ENCODE measurements around the gene HOXD9. TPM values are rescaled to one million over a fixed set of nuclear protein-coding genes. Genes with fewer than 3 reads are reported as not detected.
A peak's percentile ranks its signal among the peaks of the same experiment; 100 is the strongest.

HOXD9 gene
- total RNA-seq, 2 experiments from 2014 or later = not detected

- H3K36me3 Mint-ChIP-seq (ENCODE audit: low read depth) = no peaks in the 10 kb centered on the region
- CTCF ChIA-PET = interaction anchor here (1.0 to 1.8 kb wide), 4 partner anchors 11 to 303 kb away, joined by 4 to 6 read pairs (median 6); no protein-coding TSS in a partner anchor
- DNase-seq = no peak
- H3K27ac Mint-ChIP-seq = no peak within 1 kb of the TSS
- peaks cover 85% of the 10 kb centered on the region for H3K27me3 Mint-ChIP-seq (ENCODE audit: low read depth)
- H3K4me3 Mint-ChIP-seq = no peak within 1 kb of the TSS
- intact Hi-C loops (cut with micrococcal nuclease) = no loop called here
- peaks cover 18% of the 10 kb centered on the region for H3K4me1 Mint-ChIP-seq (ENCODE audit: low read depth)
- H3K9me3 Mint-ChIP-seq = no peaks in the 10 kb centered on the region
These were observed 29.1 kb downstream of the HOXD9 start, which contains the start of gene HOXD4 for GRCh38 chr2:176151442-176152287. HOXD4 (plus strand) TSS chr2:176151550; CDS start chr2:176151634, 84 bp downstream.

GRCh38 chr2:176152350-176153181 lies 30.0 kb downstream of the HOXD9 start:
- Mint-ChIP-seq H3K27me3 (ENCODE audit: low read depth) (peaks cover 80% of the 10 kb centered on the region), H3K27ac (no peak overlapping the region), H3K4me1 (ENCODE audit: low read depth) (peaks cover 19% of the 10 kb centered on the region), H3K36me3 (ENCODE audit: low read depth) (no peaks in the 10 kb centered on the region), H3K9me3 (no peaks in the 10 kb centered on the region), H3K4me3 (no peak overlapping the region)
- no peak for DNase-seq
- intact Hi-C loops (cut with micrococcal nuclease) = no loop called here
- CTCF ChIA-PET = interaction anchor here (0.8 to 1.0 kb wide), 2 partner anchors 20 to 32 kb away, joined by 3 to 4 read pairs; no protein-coding TSS in a partner anchor

GRCh38 chr2:176154576-176155252 lies 32.2 kb downstream of the HOXD9 start:
- Mint-ChIP-seq H3K4me3 (no peak overlapping the region), H3K27ac (no peak overlapping the region), H3K4me1 (ENCODE audit: low read depth) (peaks cover 26% of the 10 kb centered on the region), H3K36me3 (ENCODE audit: low read depth) (no peaks in the 10 kb centered on the region), H3K9me3 (no peaks in the 10 kb centered on the region), H3K27me3 (ENCODE audit: low read depth) (peaks cover 74% of the 10 kb centered on the region)
- no peak for DNase-seq
- CTCF ChIA-PET = interaction anchor here (0.6 to 1.4 kb wide), 4 partner anchors 10 to 576 kb away, joined by 3 to 4 read pairs (median 4); no protein-coding TSS in a partner anchor
- intact Hi-C loops (cut with micrococcal nuclease) = no loop called here

GRCh38 chr2:176155356-176156044 lies 33.0 kb downstream of the HOXD9 start:
- H3K36me3 Mint-ChIP-seq (ENCODE audit: low read depth) = no peaks in the 10 kb centered on the region
- H3K4me1 Mint-ChIP-seq (ENCODE audit: low read depth) = peaks cover 30% of the 10 kb centered on the region
- H3K4me3 Mint-ChIP-seq = no peak overlapping the region

GRCh38 chr2:176156301-176156806 lies 33.8 kb downstream of the HOXD9 start:
- Mint-ChIP-seq H3K4me3 (no peak overlapping the region), H3K27ac (no peak overlapping the region), H3K9me3 (no peaks in the 10 kb centered on the region), H3K4me1 (ENCODE audit: low read depth) (peaks cover 31% of the 10 kb centered on the region), H3K27me3 (ENCODE audit: low read depth) (peaks cover 72% of the 10 kb centered on the region), H3K36me3 (ENCODE audit: low read depth) (no peaks in the 10 kb centered on the region)
- intact Hi-C loops (cut with micrococcal nuclease) = no loop called here
- DNase-seq = no peak
- CTCF ChIA-PET = interaction anchor here (0.6 kb wide), 1 partner anchor 302 kb away, joined by 3 read pairs; no protein-coding TSS in a partner anchor

More at GRCh38 chr2:176155356-176156044, 33.0 kb downstream of the HOXD9 start:
- no peak overlapping the region for H3K27ac Mint-ChIP-seq
- no peak for DNase-seq
- intact Hi-C loops (cut with micrococcal nuclease) = no loop called here
- H3K9me3 Mint-ChIP-seq = no peaks in the 10 kb centered on the region
- peaks cover 73% of the 10 kb centered on the region for H3K27me3 Mint-ChIP-seq (ENCODE audit: low read depth)
- CTCF ChIA-PET = interaction anchor here (0.6 to 1.4 kb wide), 3 partner anchors 10 to 301 kb away, joined by 3 to 4 read pairs (median 4); no protein-coding TSS in a partner anchor

- no peak within 1 kb of the TSS for H3K27ac Mint-ChIP-seq
These were observed 34.4 kb downstream of the HOXD9 start, which contains the start of gene HOXD3 for GRCh38 chr2:176156807-176157498. HOXD3 (plus strand) TSS chr2:176157307; CDS start chr2:176169115, 11,808 bp downstream.

GRCh38 chr2:176157499-176158185 lies 35.1 kb downstream of the HOXD9 start:
- Mint-ChIP-seq H3K9me3 (no peaks in the 10 kb centered on the region), H3K27ac (no peak overlapping the region), H3K4me3 (peak overlapping the region; percentile 32), H3K36me3 (ENCODE audit: low read depth) (no peaks in the 10 kb centered on the region), H3K4me1 (ENCODE audit: low read depth) (peaks cover 26% of the 10 kb centered on the region), H3K27me3 (ENCODE audit: low read depth) (peaks cover 74% of the 10 kb centered on the region)
- intact Hi-C loops (cut with micrococcal nuclease) = loop anchor here (2.0 kb wide), 1 partner anchor 25 kb away; no protein-coding TSS in a partner anchor
- CTCF ChIA-PET = no interaction called here
- no peak for DNase-seq

More at GRCh38 chr2:176156807-176157498, 34.4 kb downstream of the HOXD9 start, which contains the start of gene HOXD3:
- no peak for DNase-seq
- Mint-ChIP-seq H3K9me3 (no peaks in the 10 kb centered on the region), H3K27me3 (ENCODE audit: low read depth) (peaks cover 73% of the 10 kb centered on the region), H3K4me3 (peak within 1 kb of the TSS; percentile 32), H3K4me1 (ENCODE audit: low read depth) (peaks cover 29% of the 10 kb centered on the region), H3K36me3 (ENCODE audit: low read depth) (no peaks in the 10 kb centered on the region)
- intact Hi-C loops (cut with micrococcal nuclease) = no loop called here
- CTCF ChIA-PET = no interaction called here

- Mint-ChIP-seq H3K4me1 (ENCODE audit: low read depth) (peaks cover 24% of the 10 kb centered on the region), H3K27ac (no peak overlapping the region), H3K9me3 (no peaks in the 10 kb centered on the region), H3K4me3 (peak overlapping the region; percentile 29), H3K36me3 (ENCODE audit: low read depth) (no peaks in the 10 kb centered on the region), H3K27me3 (ENCODE audit: low read depth) (peaks cover 74% of the 10 kb centered on the region)
- no peak for DNase-seq
- CTCF ChIA-PET = no interaction called here
- intact Hi-C loops (cut with micrococcal nuclease) = loop anchor here (2.0 kb wide), 1 partner anchor 25 kb away; no protein-coding TSS in a partner anchor
These were observed 35.7 kb downstream of the HOXD9 start for GRCh38 chr2:176158186-176158591.

DNA sequence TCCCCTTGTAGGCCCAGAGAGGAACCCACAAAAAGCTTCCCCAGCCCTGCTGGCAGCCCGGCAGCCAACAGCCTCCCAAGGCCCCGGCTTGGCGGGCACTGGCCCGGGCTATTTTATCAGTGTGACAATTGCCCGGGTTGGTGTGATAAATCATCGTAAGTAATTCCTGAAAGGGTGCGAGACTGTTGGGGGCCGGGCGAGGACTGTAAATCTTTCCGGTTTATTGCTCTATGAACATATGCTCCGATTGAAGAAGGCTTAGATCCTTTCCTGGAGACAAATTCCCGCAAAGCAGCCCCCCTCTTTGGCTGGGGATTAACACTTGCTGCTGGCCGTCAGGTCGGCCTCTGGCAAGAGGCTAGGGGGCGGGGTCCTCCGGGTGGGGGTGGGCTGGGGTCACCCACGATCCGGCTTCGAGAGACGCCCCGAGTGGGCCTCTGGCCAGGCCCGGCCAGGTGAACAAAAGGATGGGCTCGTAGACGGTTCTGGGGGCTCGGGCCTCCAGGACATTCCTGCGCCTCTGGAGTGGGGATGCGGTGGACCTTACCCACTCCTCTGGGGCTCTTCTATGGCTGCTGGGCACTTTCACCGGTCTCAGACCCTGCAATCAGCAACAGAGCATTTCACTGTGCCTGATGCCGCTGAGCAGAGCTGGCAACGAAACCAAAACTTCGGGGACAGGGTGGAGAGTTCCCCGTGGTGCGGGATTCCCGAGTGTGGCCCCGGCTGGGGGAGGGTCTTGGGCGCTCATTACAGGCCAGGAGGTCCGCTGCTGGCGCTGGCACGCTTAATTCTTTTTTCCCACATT lies 36.5 kb downstream of the HOXD9 start:
- peaks cover 77% of the 10 kb centered on the region for H3K27me3 Mint-ChIP-seq (ENCODE audit: low read depth)
- intact Hi-C loops (cut with micrococcal nuclease) = loop anchor here (2.0 kb wide), 1 partner anchor 26 kb away; no protein-coding TSS in a partner anchor
- DNase-seq = no peak
- no peaks in the 10 kb centered on the region for H3K36me3 Mint-ChIP-seq (ENCODE audit: low read depth)
- no peak overlapping the region for H3K4me3 Mint-ChIP-seq
- H3K4me1 Mint-ChIP-seq (ENCODE audit: low read depth) = peaks cover 27% of the 10 kb centered on the region
- no peaks in the 10 kb centered on the region for H3K9me3 Mint-ChIP-seq
- no peak overlapping the region for H3K27ac Mint-ChIP-seq
- CTCF ChIA-PET = no interaction called here

All from activated naive CD4-positive, alpha-beta T cell treated with anti-CD3 and anti-CD28 coated beads for 36 hours (primary cell).